KG1 (cell line): ENCODE results near the gene EFCAB6.

Source experiments
- DNase-seq: peaks from one replicate; lab custom pipeline; 2025; lab: John Stamatoyannopoulos, UW

Gene EFCAB6

DNA sequence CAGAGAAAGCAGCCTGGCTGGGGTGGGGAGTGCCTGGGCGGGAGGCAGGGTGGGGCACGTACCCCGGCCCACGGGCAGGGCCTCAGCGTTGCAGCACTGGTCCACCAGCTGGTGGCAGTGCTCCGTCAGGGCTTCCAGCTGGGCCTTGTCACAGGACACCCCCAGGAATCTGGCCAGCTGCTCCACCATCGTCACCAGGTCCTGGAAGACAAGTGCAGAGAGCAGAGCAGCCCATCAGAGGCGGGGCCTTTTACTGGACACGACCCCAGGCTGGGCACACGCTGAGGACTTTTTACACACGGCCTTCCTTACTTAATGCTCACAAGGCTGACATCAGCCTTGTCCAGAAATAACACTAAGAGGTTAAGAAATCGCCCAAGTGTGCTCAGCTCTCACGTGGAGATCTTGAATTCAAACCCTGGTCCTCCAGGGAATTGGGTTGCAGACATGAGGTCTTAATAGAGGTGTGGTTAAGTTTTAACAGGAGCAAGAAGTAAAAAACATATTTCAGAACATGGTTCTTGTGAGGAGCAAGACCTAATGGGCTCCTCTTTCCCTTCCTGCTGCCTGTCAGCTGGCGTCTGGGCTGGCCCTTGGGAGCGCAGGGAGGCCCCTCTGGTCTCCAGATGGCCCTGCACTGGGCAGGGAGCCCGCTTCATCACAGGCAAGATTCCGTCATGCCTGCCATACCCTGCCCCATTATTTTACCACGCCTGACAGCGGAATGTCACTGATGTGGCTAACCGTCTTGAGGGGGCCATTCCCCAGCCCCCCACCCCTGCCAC, 17.1 kb upstream of the EFCAB6 start:
- no peak for DNase-seq

GRCh38 chr22:43828725-43828997, 16.6 kb upstream of the EFCAB6 start:
- DNase-seq, result no peak

DNA sequence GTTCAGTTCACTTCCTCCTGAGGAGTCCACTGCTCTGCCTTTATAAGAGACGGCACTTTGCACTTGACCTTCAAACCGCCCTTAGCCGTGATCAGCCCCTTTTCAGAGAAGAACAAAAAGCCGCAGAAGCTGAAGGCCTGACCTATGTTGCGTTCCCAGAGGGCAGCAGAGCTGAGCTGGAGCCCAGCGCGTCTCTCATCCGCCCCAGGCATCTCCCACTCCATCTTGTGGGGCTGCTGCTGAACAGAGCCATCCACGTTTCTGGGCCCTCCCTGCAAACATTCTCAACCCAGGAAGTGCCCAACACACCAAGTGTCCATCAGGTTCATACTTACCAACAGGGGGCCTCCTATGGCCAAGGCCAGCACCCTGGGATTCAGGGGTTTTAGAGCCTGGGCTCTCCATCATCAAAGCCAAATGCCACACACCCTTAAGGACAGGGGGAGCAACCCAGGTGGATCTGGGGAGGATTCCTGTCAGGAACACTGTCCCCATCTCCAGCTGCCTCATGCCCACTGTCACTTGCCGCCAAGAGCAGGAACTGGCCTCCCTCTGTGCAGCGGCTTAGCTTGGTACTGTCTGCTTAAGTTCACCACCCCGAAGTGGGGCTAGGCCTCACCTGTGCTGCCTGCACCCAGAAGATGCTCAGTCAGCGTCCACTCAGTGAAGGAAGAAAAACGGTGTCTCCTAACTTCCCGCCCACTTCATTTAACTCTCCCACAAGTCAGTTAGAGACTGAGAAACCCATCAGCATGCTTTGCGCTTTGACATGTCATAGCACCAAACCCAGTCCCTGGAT, 16.0 kb upstream of the EFCAB6 start:
- DNase-seq, result no peak

DNA sequence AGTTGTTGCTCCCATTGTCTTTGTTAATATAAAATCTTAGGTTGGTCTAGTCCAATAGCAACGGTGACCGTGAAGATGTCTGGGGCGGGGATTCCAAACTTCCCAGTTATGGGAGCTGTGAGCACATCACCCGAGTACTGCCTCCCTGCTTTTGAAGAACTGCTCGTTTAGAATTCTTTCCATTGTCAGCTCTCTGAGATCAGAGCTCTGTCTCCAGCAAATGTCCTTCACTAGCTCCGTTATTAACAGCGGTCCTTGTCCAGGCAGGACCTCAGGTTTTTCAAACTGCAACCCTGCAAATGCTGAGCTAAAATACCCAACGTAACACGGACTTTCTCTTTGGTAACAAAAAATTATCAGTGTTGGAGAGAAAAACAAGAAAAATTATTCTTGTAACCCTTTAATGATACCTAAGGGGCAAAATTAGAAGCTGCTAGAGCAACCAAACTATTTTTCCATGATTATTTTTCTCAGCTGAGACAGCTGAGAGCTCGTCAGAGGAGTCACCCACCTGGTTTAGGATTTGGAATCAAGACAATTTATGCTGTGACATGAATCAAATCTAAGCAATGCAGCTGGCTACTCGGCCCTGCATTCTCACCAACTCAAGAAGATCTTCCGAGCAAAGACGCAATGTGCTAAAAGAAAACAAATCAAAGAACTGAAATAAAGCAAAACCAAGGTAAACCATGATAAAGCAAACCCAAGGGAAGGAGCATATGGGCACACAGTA, 15.1 kb upstream of the EFCAB6 start:
- no peak for DNase-seq

DNA sequence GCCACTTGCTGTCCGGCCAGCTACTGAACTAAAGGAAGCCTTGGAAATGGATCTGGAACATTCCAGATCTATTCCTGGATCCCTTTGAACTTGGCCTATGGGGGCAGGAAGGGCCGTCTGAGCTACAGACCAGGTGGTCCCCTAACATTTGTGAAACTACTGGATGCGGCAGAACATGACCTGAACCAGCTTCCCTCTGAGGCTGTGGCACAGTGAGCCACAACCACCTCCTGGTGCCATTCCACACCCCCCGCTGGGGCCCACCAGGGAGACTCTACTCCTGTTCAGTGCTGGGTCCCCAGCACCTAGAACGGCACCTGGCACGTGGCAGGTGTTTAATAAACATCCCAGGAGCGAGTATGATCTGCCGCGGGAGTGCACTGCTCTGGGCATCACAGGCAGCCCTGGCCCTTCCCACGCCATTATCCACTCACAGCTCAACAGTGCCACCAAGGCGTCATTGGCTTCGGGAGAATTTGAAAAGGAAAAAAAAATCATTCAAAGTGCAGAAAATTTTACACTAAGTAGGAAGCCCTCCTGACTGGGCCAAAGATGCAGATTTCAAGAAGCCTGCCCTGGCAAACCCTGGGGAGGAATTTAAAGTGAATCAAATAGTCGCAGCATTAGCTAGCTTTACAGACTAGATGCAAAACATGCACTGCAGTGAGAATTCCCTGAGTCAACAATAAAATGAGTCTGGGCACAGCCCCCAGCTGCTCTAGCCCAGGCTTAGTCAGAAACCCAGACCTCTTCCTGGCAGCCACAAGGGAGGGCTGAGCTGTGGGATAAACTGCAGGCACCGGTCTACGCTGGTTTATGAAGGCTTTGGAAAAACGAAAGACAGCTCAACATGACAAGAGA, 14.3 kb upstream of the EFCAB6 start:
- no peak for DNase-seq

- no peak for DNase-seq
These were observed 13.5 kb upstream of the EFCAB6 start for GRCh38 chr22:43825651-43826050.

DNA sequence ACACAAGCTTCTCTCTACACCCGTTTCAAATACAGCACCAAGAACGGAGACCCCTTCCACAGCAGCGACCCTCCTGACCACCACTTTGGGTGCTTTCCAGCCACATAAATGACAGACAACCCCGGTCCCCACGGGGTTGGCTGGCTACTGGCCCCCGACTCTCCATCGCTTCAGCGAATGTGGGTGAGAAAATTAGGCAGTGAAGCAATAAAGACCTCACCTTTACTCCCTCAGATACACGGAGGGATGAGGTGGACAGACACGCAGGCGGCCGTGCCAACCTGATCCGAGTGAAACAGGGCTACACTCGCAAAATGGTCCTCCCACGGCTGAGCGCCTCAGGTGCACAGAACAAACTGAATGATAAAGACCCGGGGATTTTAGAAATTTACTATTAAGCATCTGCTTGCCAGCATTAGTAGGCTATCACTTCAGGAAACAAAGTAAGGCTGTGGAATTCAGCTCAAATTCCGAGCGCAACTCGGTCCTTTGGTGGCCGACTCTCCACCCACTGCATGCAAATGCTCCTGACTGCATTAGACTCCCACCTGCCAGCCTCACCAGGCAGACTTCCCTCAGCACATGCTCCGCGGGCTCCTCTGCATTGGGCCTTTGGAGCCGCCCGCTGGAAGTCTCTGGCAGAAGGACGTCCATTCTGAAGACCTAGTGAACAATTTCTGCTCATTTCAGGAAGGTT, 12.8 kb upstream of the EFCAB6 start:
- no peak for DNase-seq

DNA sequence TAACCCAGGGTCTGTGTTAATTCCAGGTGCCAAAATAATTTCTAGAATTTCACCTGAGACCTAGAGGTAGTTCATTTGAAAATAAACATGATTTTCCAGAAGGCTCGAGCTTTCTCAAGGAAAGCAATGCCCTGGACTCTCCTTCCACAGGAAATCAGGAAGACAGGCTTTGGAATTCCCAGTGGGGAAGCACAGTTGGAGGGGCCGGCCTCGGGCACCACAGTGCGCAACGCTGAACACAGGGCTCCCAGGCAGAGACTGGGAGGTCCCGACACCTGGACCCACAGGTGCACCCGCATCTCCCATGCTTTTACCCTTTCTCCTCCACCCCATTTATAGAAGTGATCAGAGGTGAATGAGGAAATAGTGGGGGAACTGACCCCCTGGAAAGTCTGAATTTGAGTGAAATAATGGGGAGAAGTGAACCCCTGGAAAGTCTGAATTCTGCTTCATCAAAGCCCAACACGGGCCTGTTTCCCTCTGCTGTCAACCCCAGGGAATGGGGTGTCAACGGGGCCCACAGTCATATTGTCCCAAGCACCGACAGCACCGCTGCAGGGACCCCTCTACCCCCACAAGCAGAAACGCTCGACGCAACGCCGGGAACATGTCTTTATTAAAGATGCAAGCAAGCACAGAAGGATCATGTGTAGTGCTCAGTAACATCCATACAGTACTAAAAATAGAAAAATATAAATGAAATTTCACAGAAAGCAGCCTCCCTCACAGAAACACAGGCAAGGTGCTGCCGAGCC, 12.0 kb upstream of the EFCAB6 start:
- no peak for DNase-seq

GRCh38 chr22:43823353-43823908, 11.3 kb upstream of the EFCAB6 start:
- no peak for DNase-seq

DNA sequence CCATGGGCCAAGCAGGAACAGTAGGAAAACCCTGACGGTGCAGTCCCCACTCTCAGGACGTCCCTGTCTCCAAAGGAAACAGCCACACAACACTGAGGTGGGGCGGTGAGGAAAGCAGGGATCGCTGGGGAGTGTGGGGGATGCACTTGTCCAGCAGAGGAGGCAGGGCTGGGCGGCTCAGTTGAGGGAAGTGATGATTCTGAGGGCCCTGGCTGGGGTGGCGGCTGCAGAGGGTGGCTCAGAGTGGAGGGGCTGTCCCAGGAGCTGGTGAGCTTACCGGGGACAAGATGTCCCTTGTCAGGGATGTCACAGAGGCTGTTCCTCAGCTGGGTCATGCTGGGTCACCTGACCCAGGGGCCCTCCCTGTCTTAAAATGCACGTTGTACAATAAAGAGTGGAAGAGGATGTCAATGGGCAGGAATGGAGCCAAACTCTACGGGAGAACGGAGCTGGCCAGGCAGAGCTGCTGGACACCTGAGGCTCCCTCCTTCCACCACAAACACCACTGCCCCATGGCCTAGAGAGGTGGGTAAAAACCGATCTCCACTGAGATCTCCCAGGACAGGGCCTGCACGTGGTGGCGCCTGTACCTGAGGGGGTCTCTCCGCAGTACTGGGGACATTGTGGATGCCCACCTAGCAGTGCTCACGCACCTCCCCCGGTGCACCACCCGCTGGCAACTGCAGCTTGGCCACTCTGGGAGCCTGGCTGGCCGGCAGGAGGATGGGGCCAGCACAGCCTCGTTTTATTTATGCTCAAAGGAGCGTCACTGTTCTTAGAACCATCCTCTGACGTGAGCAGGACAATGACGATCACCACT, 9.7 kb upstream of the EFCAB6 start:
- no peak for DNase-seq

- no peak for DNase-seq
These were observed 8.7 kb upstream of the EFCAB6 start for GRCh38 chr22:43820651-43821305.

DNA sequence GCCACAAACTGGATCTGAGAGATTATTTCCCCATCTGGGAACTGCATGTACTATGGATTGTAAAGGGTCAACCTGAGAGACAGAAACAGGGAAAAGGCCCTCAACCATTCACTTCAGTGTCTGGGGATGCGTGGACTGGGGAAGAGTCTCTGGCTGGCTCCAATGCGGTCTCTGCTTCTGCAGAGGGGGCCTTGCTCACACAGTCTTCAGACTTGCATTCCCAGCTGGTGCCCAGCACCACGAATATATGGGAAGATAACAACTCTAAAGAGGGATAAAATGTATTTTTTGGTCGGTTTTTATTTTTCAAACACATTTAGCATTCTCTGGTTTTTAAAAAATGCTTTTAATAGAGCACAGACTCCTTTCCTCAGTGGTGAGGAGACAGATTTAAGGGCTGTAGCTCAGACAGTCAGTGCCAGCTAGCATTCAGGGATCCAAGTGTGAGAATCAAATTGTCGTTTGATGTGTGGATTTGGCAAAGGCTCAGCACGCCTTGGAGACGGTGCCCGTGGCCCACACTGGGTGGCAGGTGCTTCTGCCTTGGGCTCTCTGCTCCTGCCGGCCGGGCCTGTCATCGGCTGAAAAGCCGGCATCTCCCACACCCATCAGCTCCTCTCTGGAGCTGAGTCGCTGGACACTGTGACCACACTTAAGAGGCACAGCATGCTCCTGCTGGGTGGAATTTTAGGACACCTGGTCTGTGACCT, 8.0 kb upstream of the EFCAB6 start:
- DNase-seq, result no peak

DNA sequence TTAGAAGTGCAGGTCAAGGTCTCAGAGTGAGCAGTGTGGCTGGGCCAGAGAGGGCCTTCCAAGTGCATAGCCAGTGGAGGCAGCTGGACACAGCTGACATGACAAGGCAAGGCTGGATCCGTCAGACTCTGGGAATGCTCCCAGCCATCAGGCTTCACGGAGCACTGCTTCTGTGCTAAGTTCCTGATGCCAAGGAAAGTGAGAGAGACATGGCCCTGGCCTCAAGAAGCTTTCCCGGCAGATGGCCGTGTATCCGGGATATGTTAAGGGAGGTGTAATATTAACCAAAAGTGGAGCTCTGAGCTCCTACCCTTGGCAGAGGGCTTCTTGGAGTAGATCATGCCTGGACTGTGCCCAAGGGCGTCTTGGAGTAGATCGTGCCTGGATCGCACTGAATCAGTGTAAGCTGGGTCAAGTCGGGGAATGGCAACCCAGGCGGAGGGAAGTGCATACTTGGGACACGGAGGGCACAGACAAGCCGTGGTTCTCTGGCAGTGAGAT, 7.4 kb upstream of the EFCAB6 start:
- DNase-seq, result no peak

DNA sequence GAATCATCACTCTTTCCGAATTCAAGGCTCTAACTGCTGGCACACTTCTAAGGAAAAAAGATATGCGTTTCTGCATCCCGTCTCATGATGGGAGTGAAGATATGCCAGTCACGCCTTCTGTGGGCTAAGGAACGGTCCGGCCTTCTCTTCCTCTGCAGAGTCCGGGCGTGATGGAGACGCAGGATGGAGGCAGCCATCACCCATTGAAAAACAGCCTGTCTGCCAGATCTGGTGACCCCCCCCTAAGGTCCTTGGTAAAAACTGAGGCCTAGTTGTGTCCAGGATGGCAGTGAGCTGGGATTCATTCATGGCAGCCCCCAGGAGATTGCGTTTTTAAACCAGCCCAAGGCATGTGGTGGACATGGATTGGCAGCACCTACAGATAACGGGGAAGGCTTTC, 6.9 kb upstream of the EFCAB6 start:
- DNase-seq, result no peak

GRCh38 chr22:43817402-43817801, 5.3 kb upstream of the EFCAB6 start:
- no peak for DNase-seq

DNA sequence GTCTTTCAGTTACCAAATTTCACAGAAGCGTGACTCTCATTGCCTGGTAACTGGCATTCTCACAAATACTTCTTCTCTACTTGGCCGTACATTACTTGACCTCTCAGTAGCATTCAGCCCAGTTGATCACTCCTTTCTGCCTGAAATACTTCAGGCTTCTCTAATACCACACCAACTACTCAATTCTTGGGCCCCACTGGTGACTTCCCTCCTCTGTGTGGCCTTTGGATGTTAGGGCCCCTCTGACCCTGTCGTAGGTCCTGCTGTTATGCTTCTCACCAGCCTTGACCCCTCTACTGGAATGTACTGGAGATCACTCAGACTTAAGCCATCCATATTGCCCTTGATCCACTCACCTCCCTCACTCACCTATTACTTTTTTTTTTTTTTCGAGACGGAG, 2.2 kb upstream of the EFCAB6 start:
- DNase-seq, result no peak

DNA sequence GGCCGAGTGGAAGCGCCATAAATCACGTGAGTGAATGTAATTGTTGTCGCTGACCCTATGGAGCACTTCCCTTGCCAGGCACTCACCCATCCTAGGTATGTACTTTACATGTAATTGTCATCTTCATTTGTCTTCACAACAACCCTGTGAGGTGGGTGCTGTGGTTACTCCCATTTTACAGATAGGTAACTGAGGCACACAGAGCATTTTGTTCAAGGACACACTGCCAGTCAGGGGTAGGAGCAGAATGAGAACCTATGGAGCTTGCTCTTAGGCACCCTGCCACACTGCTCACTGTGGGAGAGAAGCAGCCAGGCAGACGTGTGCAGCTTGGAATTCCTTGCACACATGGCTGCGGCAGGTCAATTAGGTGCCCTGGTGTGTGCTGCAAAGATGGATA, 785 bp upstream of the EFCAB6 start:
- DNase-seq, result no peak

GRCh38 chr22:43811777-43812148, 342 bp downstream of the EFCAB6 start:
- no peak for DNase-seq
